H1 (cell line): ENCODE measurements around the gene OCEL1. TPM values are rescaled to one million over a fixed set of nuclear protein-coding genes. Genes with fewer than 3 reads are reported as not detected.

Source experiments
- MAX ChIP-seq: IDR thresholded peaks from 2 replicates; pipeline ENCODE4 v1.6.1; 2012; ENCODE audit warnings: inconsistent platforms
- SIRT6 ChIP-seq: IDR thresholded peaks from one replicate; pipeline ENCODE4 v1.7.1; 2012; ENCODE audit warnings: low read length, inconsistent platforms
- SIX5 ChIP-seq: IDR thresholded peaks from 2 replicates; pipeline ENCODE4 v1.6.1; 2011; ENCODE audit warnings: mild to moderate bottlenecking, low read depth, low read length
- TAF7 ChIP-seq: optimal IDR thresholded peaks from 2 replicates; pipeline ENCODE3; 2011; ENCODE audit warnings: low read depth, mild to moderate bottlenecking, inconsistent platforms, low read length, moderate library complexity, borderline replicate concordance
- polyA plus RNA-seq, 7 experiments: library from polyadenylated mRNA; depleted of rRNA in 3 of 7; stranded (reverse) in 5 of 7; unstranded in 2 of 7; fragments of >200 nt in 5 of 7; fragments of 200-250 nt in 2 of 7; gene quantifications; 1 replicate in 5 of 7; 2 replicates in 1 of 7; 4 replicates in 1 of 7; pipeline versions ENCODE4 v1.2.1 to v1.2.3, GENCODE V29; 2011 to 2013; ENCODE audit warnings: missing spikeins in 2 of 7, mixed read lengths in 2 of 7
- total RNA-seq: library from RNA; stranded (reverse); fragmentation: NEBNext Ultra II Directional; extraction: Animal tissue kit (Norgen Biotek cat#: 25700); gene quantifications from 2 replicates; pipeline ENCODE4 v1.2.1, GENCODE V29; 2021

Gene OCEL1
- total and polyA plus RNA-seq, 2 of the 8 experiments (the other 6 are each of a cell fraction or from before 2014, with no cell fraction given) = 13.3 to 32.6 TPM

- TF ChIP-seq MAX (no peak), TAF7 (no peak), SIRT6 (no peak), SIX5 (no peak)
These were observed 14.2 kb downstream of the OCEL1 start (continued) for GRCh38 chr19:17240062-17240752.
